ENCODE data around the gene MZF1. TPM values are rescaled to one million over a fixed set of nuclear protein-coding genes. Genes with fewer than 3 reads are reported as not detected.

MZF1 gene
- polyA plus RNA-seq, 1 donor: 39.0 TPM

- peak; percentile 95 to 98 for DNase-seq
- peaks cover 13% of the 10 kb centered on the region for H3K36me3 ChIP-seq (ENCODE audit: control insufficient read depth, insufficient read depth, low read length)
- H3K27ac ChIP-seq (ENCODE audit: low read length): peak within 1 kb of the TSS; percentile 99
- H3K4me1 ChIP-seq (ENCODE audit: control insufficient read depth, insufficient read depth, low read length): peaks cover 21% of the 10 kb centered on the region
- WGBS (ENCODE audit: insufficient coverage, low lambda C conversion rate): no CpG with 5 or more reads among the region's 87 CpGs
- H3K27me3 ChIP-seq (ENCODE audit: control insufficient read depth, insufficient read depth, low read length): no peaks in the 10 kb centered on the region
- H3K4me3 ChIP-seq (ENCODE audit: low read length): peak within 1 kb of the TSS; percentile 88
- no peaks in the 10 kb centered on the region for H3K9me3 ChIP-seq (ENCODE audit: control insufficient read depth, low read depth, low read length)
Observed at GRCh38 chr19:58519355-58520256, 53.5 kb downstream of the MZF1 start, which contains the start of gene ZBTB45. TSS of gene ZBTB45 (minus strand) at chr19:58519810. CDS start at chr19:58517673, 2,137 bp downstream.

- H3K4me1 ChIP-seq (ENCODE audit: control insufficient read depth, insufficient read depth, low read length): peaks cover 24% of the 10 kb centered on the region
- no peaks in the 10 kb centered on the region for H3K27me3 ChIP-seq (ENCODE audit: control insufficient read depth, insufficient read depth, low read length)
- peak overlapping the region; percentile 99 for H3K27ac ChIP-seq (ENCODE audit: low read length)
- H3K4me3 ChIP-seq (ENCODE audit: low read length): peak overlapping the region; percentile 88
- WGBS (ENCODE audit: insufficient coverage, low lambda C conversion rate): no CpG with 5 or more reads among the region's 14 CpGs
- peaks cover 13% of the 10 kb centered on the region for H3K36me3 ChIP-seq (ENCODE audit: control insufficient read depth, insufficient read depth, low read length)
- no peaks in the 10 kb centered on the region for H3K9me3 ChIP-seq (ENCODE audit: control insufficient read depth, low read depth, low read length)
- DNase-seq: peak in 1 of 2 donors; percentile 56
Observed at GRCh38 chr19:58519087-58519354, 54.1 kb downstream of the MZF1 start.

- peaks cover 13% of the 10 kb centered on the region for H3K36me3 ChIP-seq (ENCODE audit: control insufficient read depth, insufficient read depth, low read length)
- peak overlapping the region; percentile 99 for H3K27ac ChIP-seq (ENCODE audit: low read length)
- H3K27me3 ChIP-seq (ENCODE audit: control insufficient read depth, insufficient read depth, low read length): no peaks in the 10 kb centered on the region
- no peaks in the 10 kb centered on the region for H3K9me3 ChIP-seq (ENCODE audit: control insufficient read depth, low read depth, low read length)
- WGBS (ENCODE audit: insufficient coverage, low lambda C conversion rate): no CpG with 5 or more reads among the region's 22 CpGs
- peak in 1 of 2 donors; percentile 46 for DNase-seq
- peak overlapping the region; percentile 88 for H3K4me3 ChIP-seq (ENCODE audit: low read length)
- H3K4me1 ChIP-seq (ENCODE audit: control insufficient read depth, insufficient read depth, low read length): peaks cover 28% of the 10 kb centered on the region
Observed at GRCh38 chr19:58518256-58519086, 54.7 kb downstream of the MZF1 start.

- Histone ChIP-seq H3K36me3 (ENCODE audit: control insufficient read depth, insufficient read depth, low read length) (peaks cover 13% of the 10 kb centered on the region), H3K27ac (ENCODE audit: low read length) (no peak overlapping the region), H3K27me3 (ENCODE audit: control insufficient read depth, insufficient read depth, low read length) (no peaks in the 10 kb centered on the region), H3K4me3 (ENCODE audit: low read length) (no peak overlapping the region), H3K9me3 (ENCODE audit: control insufficient read depth, low read depth, low read length) (no peaks in the 10 kb centered on the region), H3K4me1 (ENCODE audit: control insufficient read depth, insufficient read depth, low read length) (peaks cover 40% of the 10 kb centered on the region)
- DNase-seq: no peak
- WGBS (ENCODE audit: insufficient coverage, low lambda C conversion rate): no CpG with 5 or more reads among the region's 65 CpGs
Observed at GRCh38 chr19:58516964-58517833, 55.9 kb downstream of the MZF1 start.

GRCh38 chr19:58516246-58516836 lies 56.8 kb downstream of the MZF1 start:
- Histone ChIP-seq H3K36me3 (ENCODE audit: control insufficient read depth, insufficient read depth, low read length) (peaks cover 13% of the 10 kb centered on the region), H3K27ac (ENCODE audit: low read length) (no peak overlapping the region), H3K4me3 (ENCODE audit: low read length) (no peak overlapping the region), H3K9me3 (ENCODE audit: control insufficient read depth, low read depth, low read length) (no peaks in the 10 kb centered on the region), H3K4me1 (ENCODE audit: control insufficient read depth, insufficient read depth, low read length) (peaks cover 45% of the 10 kb centered on the region), H3K27me3 (ENCODE audit: control insufficient read depth, insufficient read depth, low read length) (no peaks in the 10 kb centered on the region)
- no CpG with 5 or more reads among the region's 25 CpGs for WGBS (ENCODE audit: insufficient coverage, low lambda C conversion rate)
- no peak for DNase-seq

GRCh38 chr19:58515259-58515658 lies 57.9 kb downstream of the MZF1 start:
- Histone ChIP-seq H3K4me3 (ENCODE audit: low read length) (no peak overlapping the region), H3K36me3 (ENCODE audit: control insufficient read depth, insufficient read depth, low read length) (peaks cover 13% of the 10 kb centered on the region), H3K27ac (ENCODE audit: low read length) (no peak overlapping the region), H3K4me1 (ENCODE audit: control insufficient read depth, insufficient read depth, low read length) (peaks cover 47% of the 10 kb centered on the region), H3K9me3 (ENCODE audit: control insufficient read depth, low read depth, low read length) (no peaks in the 10 kb centered on the region), H3K27me3 (ENCODE audit: control insufficient read depth, insufficient read depth, low read length) (no peaks in the 10 kb centered on the region)
- WGBS (ENCODE audit: insufficient coverage, low lambda C conversion rate): no CpG with 5 or more reads among the region's 2 CpGs
- DNase-seq: no peak

- H3K4me3 ChIP-seq (ENCODE audit: low read length): peak overlapping the region; percentile 40
- no peaks in the 10 kb centered on the region for H3K27me3 ChIP-seq (ENCODE audit: control insufficient read depth, insufficient read depth, low read length)
- DNase-seq: no peak
- peak overlapping the region; percentile 52 for H3K27ac ChIP-seq (ENCODE audit: low read length)
- H3K36me3 ChIP-seq (ENCODE audit: control insufficient read depth, insufficient read depth, low read length): peaks cover 13% of the 10 kb centered on the region
- peaks cover 47% of the 10 kb centered on the region for H3K4me1 ChIP-seq (ENCODE audit: control insufficient read depth, insufficient read depth, low read length)
- no CpG with 5 or more reads among the region's 3 CpGs for WGBS (ENCODE audit: insufficient coverage, low lambda C conversion rate)
- no peaks in the 10 kb centered on the region for H3K9me3 ChIP-seq (ENCODE audit: control insufficient read depth, low read depth, low read length)
Observed at GRCh38 chr19:58514564-58515022, 58.5 kb downstream of the MZF1 start.

GRCh38 chr19:58513694-58514563 lies 59.2 kb downstream of the MZF1 start:
- Histone ChIP-seq H3K4me1 (ENCODE audit: control insufficient read depth, insufficient read depth, low read length) (peaks cover 47% of the 10 kb centered on the region), H3K9me3 (ENCODE audit: control insufficient read depth, low read depth, low read length) (no peaks in the 10 kb centered on the region)
- no CpG with 5 or more reads among the region's 66 CpGs for WGBS (ENCODE audit: insufficient coverage, low lambda C conversion rate)

GRCh38 chr19:58513213-58513693 lies 59.9 kb downstream of the MZF1 start:
- peaks cover 13% of the 10 kb centered on the region for H3K36me3 ChIP-seq (ENCODE audit: control insufficient read depth, insufficient read depth, low read length)
- peaks cover 41% of the 10 kb centered on the region for H3K4me1 ChIP-seq (ENCODE audit: control insufficient read depth, insufficient read depth, low read length)
- DNase-seq: no peak
- H3K27ac ChIP-seq (ENCODE audit: low read length): peak overlapping the region; percentile 82
- no peaks in the 10 kb centered on the region for H3K27me3 ChIP-seq (ENCODE audit: control insufficient read depth, insufficient read depth, low read length)
- no peaks in the 10 kb centered on the region for H3K9me3 ChIP-seq (ENCODE audit: control insufficient read depth, low read depth, low read length)
- no CpG with 5 or more reads among the region's 10 CpGs for WGBS (ENCODE audit: insufficient coverage, low lambda C conversion rate)
- H3K4me3 ChIP-seq (ENCODE audit: low read length): no peak overlapping the region

More at GRCh38 chr19:58513694-58514563, 59.2 kb downstream of the MZF1 start:
- Histone ChIP-seq H3K27me3 (ENCODE audit: control insufficient read depth, insufficient read depth, low read length) (no peaks in the 10 kb centered on the region), H3K27ac (ENCODE audit: low read length) (peak overlapping the region; percentile 82), H3K4me3 (ENCODE audit: low read length) (peak overlapping the region; percentile 40), H3K36me3 (ENCODE audit: control insufficient read depth, insufficient read depth, low read length) (peaks cover 13% of the 10 kb centered on the region)
- DNase-seq: peak; percentile 95
